OCI-LY3 (cell line): ENCODE data around the gene GRAMD4.

ENCODE experiments used
- CTCF ChIP-seq: fragments of 200-600, 300-600 bp; sonication (generic); IDR thresholded peaks from 2 replicates; pipeline ENCODE4 v1.5.1; 2014; ENCODE audit warnings: antibody characterized with exemption, low read length, low read depth
- EZH2phosphoT487 ChIP-seq: fragments of 200-600 bp; shearing (Covaris generic); IDR thresholded peaks from 2 replicates; pipeline ENCODE4 v1.6.1; 2018; ENCODE audit warnings: antibody characterized with exemption, mixed run types, low read depth

- TF ChIP-seq EZH2phosphoT487: no peak
- TF ChIP-seq CTCF: no peak
Observed at GRCh38 chr22:46579751-46580449, 40.3 kb upstream of the GRAMD4 start.
